HepG2 (cell line): ENCODE data around the gene NID1.

Source experiments
- LCORL ChIP-seq, 2 experiments: fragments of 450-650 bp in 1 of 2; sonication (generic) in 1 of 2; formaldehyde crosslinking in 1 of 2; IDR thresholded peaks; 2 replicates each; pipeline versions ENCODE4 v1.5.0 to v1.6.1; 2017 to 2020; ENCODE audit warnings: antibody characterized with exemption in 1 of 2, missing genetic modification reagents in 1 of 2
- PAX8 ChIP-seq: sonication (generic); formaldehyde crosslinking; IDR thresholded peaks from 2 replicates; pipeline ENCODE4 v1.8.0; 2022; ENCODE audit warnings: mild to moderate bottlenecking, missing genetic modification reagents, borderline replicate concordance
- REPIN1 ChIP-seq: sonication (generic); formaldehyde crosslinking; IDR thresholded peaks from 2 replicates; pipeline ENCODE4 v1.8.0; 2022; ENCODE audit warnings: missing genetic modification reagents, low read depth, mild to moderate bottlenecking, borderline replicate concordance
- ZNF501 ChIP-seq: sonication (generic); formaldehyde crosslinking; IDR thresholded peaks from 2 replicates; pipeline ENCODE4 v1.5.1; 2020; ENCODE audit warnings: mild to moderate bottlenecking, moderate library complexity, missing genetic modification reagents
- ZNF839 ChIP-seq: sonication (generic); formaldehyde crosslinking; IDR thresholded peaks from 2 replicates; pipeline ENCODE4 v1.4.0; 2020; ENCODE audit warnings: missing genetic modification reagents, mild to moderate bottlenecking, borderline replicate concordance
- TF ChIP-seq, protein P1 (sequence below): sonication (generic); formaldehyde crosslinking; IDR thresholded peaks from 2 replicates; pipeline ENCODE4 v1.5.0; 2020; ENCODE audit warnings: mild to moderate bottlenecking, missing genetic modification reagents, moderate library complexity

GRCh38 chr1:236112332-236112627 lies 47.4 kb upstream of the NID1 start:
- TF ChIP-seq ZNF839 (CRISPR knock-in tag) (no peak), LCORL (IDR thresholded peaks at IDR 0.05) (no peak), LCORL (CRISPR knock-in tag; IDR thresholded peaks at IDR 0.05) (no peak), PAX8 (no peak), REPIN1 (no peak), ZNF501 (CRISPR knock-in tag) (no peak)
- TF ChIP-seq, protein P1, sequence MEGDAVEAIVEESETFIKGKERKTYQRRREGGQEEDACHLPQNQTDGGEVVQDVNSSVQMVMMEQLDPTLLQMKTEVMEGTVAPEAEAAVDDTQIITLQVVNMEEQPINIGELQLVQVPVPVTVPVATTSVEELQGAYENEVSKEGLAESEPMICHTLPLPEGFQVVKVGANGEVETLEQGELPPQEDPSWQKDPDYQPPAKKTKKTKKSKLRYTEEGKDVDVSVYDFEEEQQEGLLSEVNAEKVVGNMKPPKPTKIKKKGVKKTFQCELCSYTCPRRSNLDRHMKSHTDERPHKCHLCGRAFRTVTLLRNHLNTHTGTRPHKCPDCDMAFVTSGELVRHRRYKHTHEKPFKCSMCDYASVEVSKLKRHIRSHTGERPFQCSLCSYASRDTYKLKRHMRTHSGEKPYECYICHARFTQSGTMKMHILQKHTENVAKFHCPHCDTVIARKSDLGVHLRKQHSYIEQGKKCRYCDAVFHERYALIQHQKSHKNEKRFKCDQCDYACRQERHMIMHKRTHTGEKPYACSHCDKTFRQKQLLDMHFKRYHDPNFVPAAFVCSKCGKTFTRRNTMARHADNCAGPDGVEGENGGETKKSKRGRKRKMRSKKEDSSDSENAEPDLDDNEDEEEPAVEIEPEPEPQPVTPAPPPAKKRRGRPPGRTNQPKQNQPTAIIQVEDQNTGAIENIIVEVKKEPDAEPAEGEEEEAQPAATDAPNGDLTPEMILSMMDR (CRISPR knock-in tag): no peak
